HG03521 (cell line): ENCODE results near the gene ZBTB47.

ENCODE experiments used
- ATAC-seq: cut with Tn5 transposase; IDR thresholded peaks from one replicate; pipeline ENCODE4 v1.9.1; 2021; ENCODE audit warnings: mild to moderate bottlenecking, moderate library complexity; ENCODE audit not compliant: unreplicated experiment

Gene ZBTB47

DNA sequence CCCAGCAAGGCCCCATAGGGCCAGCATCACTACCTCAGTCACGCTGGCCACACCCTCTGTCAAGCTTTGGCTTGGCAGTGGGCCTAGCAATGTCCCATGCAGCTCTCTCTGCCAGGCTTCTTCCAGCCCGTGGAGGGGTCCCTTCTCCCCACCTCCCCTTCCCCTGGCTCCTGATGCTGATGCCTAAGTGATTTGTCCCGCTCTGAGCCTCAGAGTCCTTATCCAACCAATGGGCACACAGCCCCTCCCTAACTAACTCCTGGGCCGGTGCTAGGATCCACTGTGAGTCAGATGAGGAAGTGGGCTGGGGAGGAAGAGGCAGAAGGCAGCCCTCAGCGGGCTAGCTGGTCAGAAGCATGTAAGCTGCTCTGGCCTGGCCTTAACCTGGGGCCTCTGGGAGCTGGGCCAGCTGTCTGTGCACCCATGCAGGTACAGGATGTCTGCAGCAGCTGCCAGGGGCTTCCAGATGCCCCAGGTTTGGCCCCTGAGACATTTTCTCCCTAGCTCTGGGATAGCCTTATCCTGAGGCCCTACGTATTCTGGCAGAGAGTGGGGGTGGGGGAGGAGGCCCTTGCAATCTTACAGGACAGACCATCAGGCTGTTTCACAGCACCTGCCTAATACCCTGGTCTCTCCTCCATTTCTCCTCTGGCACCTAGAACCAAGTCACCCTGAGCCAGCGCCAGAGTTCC lies 740 bp upstream of the ZBTB47 start:
- ATAC-seq: peak; percentile 54

DNA sequence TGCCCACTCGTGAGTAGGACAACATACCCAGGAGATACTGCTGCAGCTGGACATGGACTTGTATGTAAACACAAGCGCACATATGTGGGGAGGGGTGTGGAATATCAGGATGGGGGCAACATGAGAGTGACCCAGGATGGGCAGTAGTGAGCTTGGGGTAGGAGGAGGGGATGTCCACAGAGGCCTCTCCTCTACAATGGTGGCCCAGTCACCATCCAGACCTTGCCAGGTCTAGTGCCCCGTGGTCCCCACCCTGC lies 266 bp upstream of the ZBTB47 start:
- ATAC-seq: no peak

DNA sequence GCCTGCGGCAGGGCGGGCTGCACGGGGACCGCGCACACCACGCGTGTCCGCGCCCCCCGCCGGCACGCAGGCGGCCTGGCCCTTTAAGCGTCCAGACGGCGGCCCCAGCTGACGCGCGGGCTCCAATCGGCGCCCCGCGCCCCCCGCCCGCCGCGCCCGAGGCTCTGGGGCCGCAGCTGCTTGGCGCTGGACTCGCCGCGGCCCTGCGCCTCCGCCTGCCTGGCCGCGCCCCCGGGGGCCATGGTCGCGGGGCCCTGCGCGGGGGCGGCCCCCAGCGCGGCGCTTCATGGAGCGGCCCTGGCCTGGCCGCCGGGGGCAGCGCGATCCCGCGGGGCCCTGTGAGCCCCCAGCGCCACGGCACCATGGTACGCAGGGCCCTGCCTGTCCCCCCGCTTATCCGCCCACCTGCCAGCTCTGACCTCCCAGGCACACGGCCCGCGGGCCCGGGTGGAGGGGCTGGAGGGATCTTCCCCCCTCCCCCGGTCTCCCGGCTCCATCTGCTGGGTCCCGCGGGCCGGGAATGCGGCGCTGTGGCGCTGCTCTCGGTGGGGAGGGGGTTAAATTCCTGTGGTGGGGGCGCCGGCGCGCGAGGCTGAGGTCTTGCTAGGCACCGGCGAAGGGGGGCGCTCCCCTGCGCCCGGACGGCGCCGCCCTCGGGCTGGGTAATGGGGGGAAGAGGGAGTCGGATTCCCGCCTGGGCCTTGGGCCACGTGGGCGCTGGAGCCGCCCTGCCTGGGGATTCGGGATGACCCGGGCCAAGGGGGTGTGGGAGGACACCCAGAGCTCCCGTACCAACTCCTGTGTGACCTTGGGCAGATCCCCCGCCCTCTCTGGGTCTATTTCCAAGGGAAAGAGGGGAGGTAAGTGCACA lies 1.1 kb downstream of the ZBTB47 start:
- ATAC-seq: no peak

DNA sequence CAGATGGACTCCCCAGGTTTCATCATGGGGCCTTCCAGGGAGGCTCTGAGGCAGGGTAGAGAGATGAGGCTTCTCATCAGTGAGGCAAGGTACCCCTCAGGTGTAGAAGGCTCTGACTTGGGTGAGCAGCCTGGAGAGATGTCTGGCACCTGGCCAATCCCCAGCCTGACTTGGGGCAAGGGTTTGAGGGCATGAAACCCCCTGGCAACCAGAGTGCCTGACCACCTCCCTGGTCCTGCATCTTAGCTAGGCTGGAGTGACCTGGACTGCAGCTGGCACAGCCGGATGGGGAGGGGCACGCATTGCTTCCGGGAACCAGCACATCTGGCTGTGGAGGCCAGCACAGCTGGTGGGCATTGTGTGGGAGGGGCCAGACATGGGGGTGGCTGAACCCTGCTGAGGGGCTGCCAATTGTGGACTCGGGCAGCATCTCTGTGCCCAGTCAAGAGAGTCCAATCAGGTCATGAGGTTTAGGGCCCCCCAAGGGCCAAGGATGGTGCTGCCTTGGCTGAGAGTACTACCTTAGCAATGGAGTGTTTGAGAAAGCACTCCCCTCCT lies 1.9 kb downstream of the ZBTB47 start:
- ATAC-seq: no peak

DNA sequence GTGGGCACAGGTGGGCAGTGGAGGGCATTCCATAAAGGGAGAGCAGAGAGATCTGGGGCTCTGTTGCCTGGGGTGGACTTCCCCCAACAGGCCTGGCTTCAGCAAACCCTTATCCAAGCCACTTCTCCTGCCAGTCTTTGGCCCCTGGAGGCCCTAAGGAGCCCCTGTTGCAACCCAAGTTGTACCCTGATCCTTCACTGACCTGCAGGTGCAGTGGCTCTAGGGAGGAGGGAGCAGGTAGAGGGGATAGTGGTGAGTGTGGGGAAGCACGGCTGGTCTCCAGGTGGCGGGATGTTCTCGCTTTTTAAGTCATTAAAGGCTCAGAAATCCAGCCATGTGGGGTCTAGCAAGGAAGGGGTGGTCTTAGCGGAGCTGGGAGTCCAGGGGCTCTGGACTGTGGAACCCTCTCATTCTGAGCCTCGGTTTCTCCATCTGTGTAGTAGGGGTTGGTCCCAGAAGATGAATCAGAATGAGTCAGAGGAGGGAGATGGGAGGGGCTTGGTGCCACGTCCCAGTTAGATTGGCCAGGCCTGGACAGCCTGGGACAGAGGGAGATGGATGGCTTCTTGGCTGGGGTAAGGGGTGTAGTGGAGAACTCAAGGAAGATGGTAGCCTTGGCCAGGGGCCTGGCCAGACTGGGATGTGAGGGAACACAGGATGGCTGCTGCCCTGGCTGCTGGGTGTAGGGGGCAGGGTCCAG lies 2.6 kb downstream of the ZBTB47 start:
- no peak for ATAC-seq

DNA sequence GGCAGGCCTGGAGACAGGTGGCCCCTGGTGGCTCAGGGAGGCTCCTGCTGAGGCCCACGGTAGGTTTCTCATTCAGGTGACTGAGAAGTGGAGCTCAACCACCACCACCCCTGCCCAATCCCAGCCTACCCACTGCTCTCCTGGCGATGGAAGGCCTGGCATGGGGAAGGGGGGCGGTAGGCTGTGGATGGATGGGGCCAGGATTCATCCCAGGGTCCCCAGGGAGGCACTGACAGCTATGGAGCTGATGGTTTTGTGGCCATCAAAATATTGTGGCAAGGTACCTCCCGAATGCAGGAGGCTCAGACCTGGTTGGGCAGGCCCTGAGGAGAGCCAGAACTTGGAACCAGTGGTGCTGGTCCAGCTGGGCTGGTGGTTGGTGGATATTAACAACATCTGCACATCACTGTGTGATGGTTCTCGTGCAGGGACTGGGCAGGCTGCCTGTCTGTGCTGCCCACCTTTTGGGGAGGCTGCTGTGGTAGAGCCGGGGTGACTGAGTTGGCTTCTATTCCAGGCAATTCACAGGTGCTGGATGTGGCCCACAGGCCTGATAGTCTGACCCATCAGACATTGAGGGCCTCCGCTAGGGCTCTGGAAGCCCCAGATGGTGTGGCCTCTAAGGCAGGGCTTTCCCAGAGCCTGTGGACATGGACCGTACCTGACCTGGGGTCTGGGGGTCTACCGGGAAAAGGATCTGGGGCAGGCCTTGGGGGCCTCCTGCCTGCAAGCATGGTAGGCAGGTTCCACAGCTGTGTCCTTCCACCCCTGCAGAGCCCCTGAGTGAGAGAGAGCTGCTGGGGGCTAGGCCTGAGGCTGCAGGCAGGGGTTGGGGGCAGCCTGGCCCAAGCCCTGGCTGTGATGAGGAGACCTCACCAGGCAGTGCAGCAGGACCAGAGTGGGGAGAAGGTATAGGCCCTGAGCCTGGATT lies 3.4 kb downstream of the ZBTB47 start:
- no peak for ATAC-seq

DNA sequence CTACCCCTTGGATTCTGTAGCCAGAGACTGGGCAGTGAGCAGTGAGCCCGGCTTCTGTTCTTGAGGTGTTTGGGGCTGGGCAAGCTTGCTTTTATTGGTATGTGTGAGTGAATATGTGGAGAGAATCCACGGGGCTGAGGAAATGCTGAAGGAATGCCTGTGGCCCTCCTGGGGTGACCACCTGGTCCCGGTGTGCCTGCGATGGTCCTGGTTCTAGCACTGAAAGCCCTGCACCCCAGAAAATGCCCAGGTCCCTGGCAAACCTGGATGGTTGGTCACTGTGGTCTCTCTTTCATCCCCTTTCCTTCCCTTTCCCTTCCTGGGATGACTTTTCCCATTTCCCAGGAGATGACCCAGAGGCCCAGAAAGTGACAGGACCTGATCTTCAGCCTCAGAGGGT lies 4.2 kb downstream of the ZBTB47 start:
- ATAC-seq: no peak

DNA sequence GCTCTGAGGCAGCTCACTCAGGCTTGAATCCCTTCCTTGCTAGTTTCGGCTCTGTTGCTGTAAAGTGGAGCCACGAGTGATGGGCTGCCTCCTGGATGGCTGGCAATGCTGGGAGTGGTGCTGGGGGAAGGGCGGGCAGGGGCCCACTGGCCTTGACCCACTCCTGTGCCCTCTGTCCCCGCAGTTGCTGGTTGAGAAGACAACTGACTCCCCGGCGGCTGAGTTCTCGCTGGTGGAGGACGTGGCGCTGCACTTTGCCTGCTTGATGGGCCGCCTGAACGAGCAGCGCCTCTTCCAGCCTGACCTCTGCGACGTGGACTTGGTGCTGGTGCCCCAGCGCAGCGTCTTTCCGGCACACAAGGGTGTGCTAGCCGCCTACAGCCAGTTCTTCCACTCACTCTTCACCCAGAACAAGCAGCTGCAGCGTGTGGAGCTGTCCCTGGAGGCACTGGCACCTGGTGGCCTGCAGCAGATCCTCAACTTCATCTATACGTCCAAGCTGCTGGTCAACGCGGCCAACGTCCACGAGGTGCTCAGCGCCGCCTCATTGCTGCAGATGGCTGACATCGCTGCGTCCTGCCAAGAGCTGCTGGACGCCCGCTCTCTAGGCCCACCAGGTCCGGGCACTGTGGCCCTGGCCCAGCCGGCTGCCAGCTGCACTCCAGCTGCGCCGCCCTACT lies 4.7 kb downstream of the ZBTB47 start:
- no peak for ATAC-seq

DNA sequence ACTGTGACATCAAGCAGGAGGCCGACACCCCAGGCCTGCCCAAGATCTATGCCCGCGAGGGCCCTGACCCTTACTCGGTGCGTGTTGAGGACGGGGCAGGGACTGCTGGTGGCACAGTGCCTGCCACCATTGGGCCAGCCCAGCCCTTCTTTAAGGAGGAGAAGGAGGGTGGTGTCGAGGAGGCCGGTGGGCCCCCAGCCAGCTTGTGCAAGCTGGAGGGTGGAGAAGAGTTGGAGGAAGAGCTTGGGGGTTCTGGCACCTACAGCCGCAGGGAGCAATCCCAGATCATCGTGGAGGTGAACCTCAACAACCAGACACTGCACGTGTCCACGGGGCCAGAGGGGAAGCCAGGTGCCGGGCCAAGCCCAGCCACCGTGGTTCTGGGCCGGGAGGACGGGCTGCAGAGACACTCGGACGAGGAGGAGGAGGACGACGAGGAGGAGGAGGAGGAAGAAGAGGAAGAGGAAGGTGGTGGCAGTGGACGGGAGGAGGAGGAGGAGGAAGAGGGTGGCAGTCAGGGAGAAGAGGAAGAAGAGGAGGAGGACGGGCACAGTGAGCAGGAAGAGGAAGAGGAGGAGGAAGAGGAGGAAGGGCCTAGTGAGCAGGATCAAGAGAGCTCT lies 5.4 kb downstream of the ZBTB47 start:
- ATAC-seq: no peak

DNA sequence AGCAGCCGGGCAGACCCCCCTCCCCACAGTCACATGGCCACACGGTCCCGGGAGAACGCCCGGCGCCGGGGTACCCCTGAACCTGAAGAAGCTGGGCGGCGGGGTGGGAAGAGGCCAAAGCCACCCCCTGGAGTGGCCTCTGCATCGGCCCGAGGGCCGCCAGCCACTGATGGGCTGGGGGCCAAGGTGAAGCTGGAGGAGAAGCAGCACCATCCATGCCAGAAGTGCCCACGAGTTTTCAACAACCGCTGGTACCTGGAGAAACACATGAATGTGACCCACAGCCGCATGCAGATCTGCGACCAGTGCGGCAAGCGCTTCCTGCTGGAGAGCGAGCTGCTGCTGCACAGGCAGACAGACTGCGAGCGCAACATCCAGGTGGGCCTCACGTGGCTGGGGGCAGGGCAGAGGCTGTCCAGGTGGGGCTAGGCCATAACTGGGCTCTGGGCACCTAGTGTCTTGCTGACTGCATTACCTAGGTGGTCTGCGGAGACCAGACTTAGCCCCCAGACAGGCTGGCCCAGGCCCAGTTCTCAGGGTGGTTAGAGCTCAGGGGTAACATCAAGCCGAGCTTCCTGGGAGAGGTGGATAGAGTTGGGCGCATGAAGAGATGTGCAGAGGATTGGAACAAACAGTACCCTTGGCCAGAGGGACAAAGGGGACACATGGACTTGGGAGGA lies 6.1 kb downstream of the ZBTB47 start:
- ATAC-seq: no peak

DNA sequence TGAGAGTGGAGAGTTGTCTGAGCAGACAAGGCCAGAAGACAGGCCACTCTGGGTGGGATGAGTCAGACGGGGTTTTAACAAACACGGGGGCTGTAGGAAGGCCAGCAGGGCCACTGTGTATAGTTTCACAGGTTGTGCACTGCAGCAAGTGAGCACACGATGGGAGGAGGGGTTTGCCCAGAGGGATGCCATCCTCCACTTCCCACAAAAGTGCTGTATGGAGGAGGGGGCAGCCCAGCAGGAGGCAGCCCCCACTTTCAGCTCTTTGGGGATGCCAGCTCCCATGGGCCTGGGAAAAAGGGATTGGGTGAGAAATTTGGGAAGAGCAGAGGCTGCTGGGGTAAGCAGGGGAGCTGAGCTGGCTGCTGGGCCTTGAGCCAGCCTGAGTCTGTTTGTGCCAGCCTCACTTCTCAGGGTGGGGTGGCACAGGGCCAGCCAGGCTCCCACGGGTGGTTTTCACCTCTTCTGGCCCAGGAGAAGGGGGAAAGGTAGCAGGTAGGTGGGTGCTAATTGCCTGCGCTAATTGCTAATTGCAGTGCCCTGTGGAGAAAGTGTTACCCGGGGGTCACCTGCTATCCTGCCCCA lies 6.7 kb downstream of the ZBTB47 start:
- no peak for ATAC-seq

DNA sequence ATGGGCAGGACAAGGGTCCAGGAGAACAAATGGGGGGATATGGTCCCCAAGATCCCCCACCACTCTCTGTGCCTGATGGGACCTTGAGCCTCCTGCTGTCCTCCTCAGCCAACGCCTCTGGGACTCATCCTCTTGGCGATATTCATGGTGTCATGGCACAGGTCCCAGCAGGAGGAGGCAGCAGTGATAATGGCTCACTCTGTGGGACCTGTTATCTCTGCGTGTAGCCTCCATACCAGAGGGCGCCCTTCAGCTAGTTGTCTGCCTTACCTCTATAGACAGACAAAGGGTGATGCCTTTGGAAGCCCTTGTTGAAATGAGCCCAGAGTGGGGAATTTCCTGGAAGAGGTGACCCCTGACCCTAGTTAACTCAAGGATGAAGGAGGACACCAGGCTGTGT lies 7.4 kb downstream of the ZBTB47 start:
- no peak for ATAC-seq

DNA sequence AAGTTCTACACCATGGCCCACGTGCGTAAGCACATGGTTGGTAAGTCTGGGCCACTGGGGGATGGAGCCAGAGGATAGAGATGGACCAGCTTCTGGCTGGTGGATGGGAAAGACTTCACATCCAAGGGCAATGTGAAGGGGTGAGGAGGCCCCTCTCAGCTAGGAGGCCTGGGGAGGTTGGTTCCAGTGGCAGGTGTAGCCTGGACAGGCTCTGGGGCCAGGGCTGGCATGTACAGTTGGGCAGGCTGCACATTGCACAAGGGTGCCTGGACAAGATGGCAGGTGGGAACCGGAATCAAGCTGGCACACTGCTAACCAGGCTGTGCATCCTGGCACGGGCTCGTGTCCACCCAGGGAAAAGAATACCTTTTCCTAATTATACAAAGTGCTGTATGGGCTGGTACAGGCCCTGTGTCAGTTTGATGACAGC lies 8.1 kb downstream of the ZBTB47 start:
- ATAC-seq: no peak

DNA sequence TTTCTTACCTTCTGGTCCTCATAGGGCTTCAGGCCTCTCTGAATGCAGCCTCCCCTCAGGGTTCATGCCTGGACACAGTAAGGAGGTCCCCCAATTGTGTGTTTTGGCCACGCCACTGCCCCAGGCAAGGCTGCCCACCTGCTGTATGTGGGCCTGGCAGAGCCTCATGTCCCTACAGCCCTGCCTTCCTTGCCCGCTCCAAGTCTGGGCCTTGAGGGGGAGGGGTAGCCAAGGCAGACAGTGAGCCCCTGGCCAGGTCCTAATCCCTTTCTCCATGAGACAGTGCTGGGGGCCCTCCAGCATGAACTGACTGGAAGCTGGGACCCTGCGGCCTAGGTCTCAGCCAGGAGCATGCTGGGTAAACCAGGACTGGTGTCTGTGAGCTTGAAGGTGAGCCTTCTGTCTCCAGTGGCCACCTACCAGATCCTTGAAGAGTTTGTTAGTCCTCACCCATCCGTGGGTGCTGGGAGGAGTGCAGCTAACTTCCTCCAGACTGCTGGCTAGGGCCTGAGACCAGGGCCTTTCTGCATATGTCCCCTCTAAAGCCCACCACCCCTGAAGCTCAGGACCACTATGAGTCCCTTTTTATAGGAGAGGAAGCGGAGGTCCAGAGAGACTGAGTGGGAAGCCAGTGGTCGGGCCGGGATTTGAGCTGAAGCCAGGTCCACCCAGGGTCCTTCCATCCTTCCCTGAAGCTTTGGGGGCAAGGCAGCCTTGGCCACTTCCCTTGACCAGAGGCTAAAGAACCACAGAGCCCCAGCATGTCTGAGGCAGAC lies 8.7 kb downstream of the ZBTB47 start:
- ATAC-seq: no peak

DNA sequence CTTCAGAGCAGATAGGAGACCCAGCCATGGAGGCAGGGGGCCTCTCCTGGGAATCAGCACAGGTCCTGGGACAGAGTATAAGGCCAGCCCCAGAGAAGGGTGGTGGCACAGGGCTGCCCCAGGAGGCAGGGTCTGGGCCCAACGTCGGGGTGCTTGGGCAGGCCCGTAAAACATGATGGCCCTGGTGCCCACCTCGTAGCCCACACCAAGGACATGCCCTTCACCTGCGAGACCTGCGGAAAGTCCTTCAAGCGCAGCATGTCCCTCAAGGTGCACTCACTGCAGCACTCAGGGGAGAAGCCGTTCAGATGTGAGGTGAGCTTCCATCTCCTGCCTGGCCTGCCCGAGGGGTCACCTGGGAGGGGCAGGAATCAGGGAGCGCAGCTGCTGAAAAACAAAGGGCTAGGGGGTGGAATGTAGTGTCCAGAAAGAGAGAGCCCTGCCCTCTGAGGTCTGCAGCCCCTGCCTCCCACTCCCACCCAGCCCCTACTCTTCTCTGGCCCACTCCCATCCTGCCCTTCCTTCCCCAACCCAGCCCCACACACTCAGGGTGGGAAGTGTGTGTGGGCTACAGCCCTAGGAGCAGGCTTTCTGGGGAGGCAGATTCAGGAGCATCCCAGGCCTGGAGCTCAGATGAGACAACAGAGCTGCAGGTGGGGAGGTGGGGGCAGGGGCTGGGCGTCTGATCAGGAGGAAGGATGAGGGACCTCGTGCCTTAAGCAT lies 9.5 kb downstream of the ZBTB47 start:
- ATAC-seq: no peak

DNA sequence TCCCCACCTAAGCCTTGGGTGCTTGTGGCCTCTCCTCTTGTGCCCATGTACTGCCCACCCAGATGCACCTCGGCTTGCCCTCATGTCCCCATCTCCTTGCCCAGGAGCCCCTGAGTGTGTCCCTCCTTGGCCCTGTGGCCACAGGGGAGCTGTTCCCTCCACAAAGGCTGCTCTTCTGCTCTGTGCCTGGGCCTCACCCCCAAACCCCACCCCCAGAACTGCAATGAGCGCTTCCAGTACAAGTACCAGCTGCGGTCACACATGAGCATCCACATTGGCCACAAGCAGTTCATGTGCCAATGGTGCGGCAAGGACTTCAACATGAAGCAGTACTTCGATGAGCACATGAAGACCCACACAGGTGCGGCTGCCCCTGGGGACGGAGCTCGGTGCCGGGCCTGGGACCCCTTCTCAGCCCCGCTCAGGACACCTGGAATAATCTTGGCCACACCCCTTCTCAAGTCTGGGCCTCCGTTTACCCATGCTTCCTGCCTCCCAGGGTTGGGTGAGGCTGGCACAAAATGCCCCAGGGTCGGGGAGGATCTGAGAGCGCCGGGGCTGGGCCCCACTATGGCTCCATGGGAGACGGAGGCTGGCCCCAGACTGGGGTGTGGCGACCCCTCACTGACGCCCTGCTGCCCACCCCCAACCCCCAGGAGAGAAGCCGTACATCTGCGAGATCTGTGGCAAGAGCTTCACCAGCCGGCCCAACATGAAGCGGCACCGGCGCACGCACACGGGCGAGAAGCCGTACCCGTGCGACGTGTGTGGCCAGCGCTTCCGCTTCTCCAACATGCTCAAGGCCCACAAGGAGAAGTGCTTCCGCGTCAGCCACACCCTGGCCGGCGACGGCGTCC lies 10.3 kb downstream of the ZBTB47 start:
- no peak for ATAC-seq
